ENCODE data around the gene COBL.

Gene COBL

DNA sequence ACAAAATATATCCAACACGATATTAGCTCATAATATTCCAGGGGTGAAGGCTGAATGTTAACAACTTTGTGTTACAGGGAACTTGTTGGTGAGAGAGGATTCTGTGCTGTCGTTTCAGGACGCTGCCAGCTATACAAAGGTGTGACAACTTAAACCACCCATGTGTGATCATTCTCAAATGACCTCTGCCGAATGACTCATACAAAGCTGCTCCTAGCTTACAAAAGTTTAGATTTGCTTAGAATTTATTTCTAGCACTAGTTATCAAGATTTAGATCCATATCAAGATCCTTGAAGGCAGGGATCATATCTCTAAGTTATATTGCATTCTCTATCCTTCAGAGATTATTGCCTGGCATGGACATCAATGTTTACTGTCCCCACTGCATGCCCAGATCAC lies 65.3 kb downstream of the COBL start:
- Histone ChIP-seq H3K27ac (ENCODE audit: insufficient read depth in 1 of 2, low read depth in 1 of 2, low read length in 2 of 2, poor library complexity in 1 of 2, severe bottlenecking in 2 of 2) (no peak overlapping the region), H3K4me3 (ENCODE audit: control insufficient read depth in 1 of 7, extremely low read depth in 1 of 7, insufficient read depth in 4 of 7, low read depth in 2 of 7, low read length in 6 of 7) (no peak overlapping the region), H3K36me3 (ENCODE audit: control insufficient read depth in 4 of 4, insufficient read depth in 4 of 4, low read length in 3 of 4) (no peaks in the 10 kb centered on the region), H3K4me1 (ENCODE audit: control extremely low read depth in 1 of 4, control insufficient read depth in 4 of 4, insufficient read depth in 4 of 4, low read length in 3 of 4) (no peaks in the 10 kb centered on the region), H3K27me3 (replicated peaks in 2 of 5; ENCODE audit: control insufficient read depth in 4 of 5, insufficient read depth in 5 of 5, low read length in 4 of 5) (peaks cover 0 to 5% (median 0%) of the 10 kb centered on the region in 5 experiments), H3K9me3 (ENCODE audit: control extremely low read depth in 1 of 5, control insufficient read depth in 4 of 5, insufficient read depth in 2 of 5, low read depth in 1 of 5, low read length in 4 of 5) (no peaks in the 10 kb centered on the region)
- CTCF ChIA-PET: interaction anchor here (1.8 kb wide), 1 partner anchor 9 kb away, joined by 4 read pairs; no protein-coding TSS in a partner anchor
- no peak for DNase-seq
- POLR2A ChIA-PET: no interaction called here
- no CpG with 5 or more reads among the region's 4 CpGs for WGBS (ENCODE audit: insufficient coverage)

DNA sequence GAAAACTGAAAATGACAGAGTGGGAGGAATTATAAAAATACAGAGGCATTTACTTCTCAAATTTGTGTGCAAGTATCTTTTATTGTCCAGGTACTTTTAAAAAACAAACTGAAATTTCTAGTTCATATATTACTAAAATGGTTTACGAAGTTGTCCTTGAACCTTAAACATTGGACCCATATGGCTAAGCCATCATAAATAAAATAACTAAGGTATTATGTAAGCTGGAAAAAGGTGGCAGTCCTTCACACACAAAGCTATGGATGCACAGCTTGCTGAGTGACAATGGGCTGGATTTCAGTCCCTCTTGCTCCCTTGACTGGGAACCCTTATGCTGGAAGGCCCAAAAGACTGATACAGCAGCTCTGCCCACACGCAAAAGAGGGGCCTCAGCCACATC lies 66.1 kb downstream of the COBL start:
- CTCF ChIA-PET: interaction anchor here (1.8 kb wide), 1 partner anchor 8 kb away, joined by 4 read pairs; no protein-coding TSS in a partner anchor

DNA sequence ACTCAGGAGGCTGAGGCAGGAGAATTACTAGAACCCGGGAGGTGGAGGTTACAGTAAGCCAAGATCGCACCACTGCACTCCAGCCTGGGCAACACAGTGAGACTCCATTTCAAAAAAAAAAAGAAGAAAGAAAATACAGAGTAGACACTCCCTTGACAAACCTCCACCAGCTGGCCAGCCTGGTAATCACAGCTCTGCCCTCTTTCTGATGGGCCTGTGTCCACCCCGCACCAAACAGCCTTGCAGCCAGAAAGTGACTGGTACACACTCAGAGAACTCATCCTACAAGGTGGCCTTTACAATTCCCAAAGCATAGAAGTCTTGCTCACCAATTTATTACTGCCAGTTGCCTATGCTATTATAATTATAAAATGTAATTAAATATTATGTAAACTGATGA lies 66.6 kb downstream of the COBL start:
- peaks cover 0 to 2% (median 0%) of the 10 kb centered on the region in 5 experiments for H3K27me3 ChIP-seq (replicated peaks in 2 of 5; ENCODE audit: control insufficient read depth in 4 of 5, insufficient read depth in 5 of 5, low read length in 4 of 5)
- no peak overlapping the region for H3K27ac ChIP-seq (ENCODE audit: insufficient read depth in 1 of 2, low read depth in 1 of 2, low read length in 2 of 2, poor library complexity in 1 of 2, severe bottlenecking in 2 of 2)
- no peaks in the 10 kb centered on the region for H3K4me1 ChIP-seq (ENCODE audit: control extremely low read depth in 1 of 4, control insufficient read depth in 4 of 4, insufficient read depth in 4 of 4, low read length in 3 of 4)
- 100% methylated on average over 2 of the region's 3 CpGs for WGBS (ENCODE audit: insufficient coverage)
- CTCF ChIA-PET: interaction anchor here (1.8 kb wide), 1 partner anchor 7 kb away, joined by 4 read pairs; no protein-coding TSS in a partner anchor
- no peaks in the 10 kb centered on the region for H3K36me3 ChIP-seq (ENCODE audit: control insufficient read depth in 4 of 4, insufficient read depth in 4 of 4, low read length in 3 of 4)
- H3K9me3 ChIP-seq (ENCODE audit: control extremely low read depth in 1 of 5, control insufficient read depth in 4 of 5, insufficient read depth in 2 of 5, low read depth in 1 of 5, low read length in 4 of 5): no peaks in the 10 kb centered on the region
- H3K4me3 ChIP-seq (ENCODE audit: control insufficient read depth in 1 of 7, extremely low read depth in 1 of 7, insufficient read depth in 4 of 7, low read depth in 2 of 7, low read length in 6 of 7): no peak overlapping the region
- no peak for DNase-seq
- POLR2A ChIA-PET: interaction anchor here (0.6 kb wide), 1 partner anchor 1526 kb away, joined by 3 read pairs; no protein-coding TSS in a partner anchor

More for the DNA sequence above, 66.1 kb downstream of the COBL start:
- Histone ChIP-seq H3K9me3 (ENCODE audit: control extremely low read depth in 1 of 5, control insufficient read depth in 4 of 5, insufficient read depth in 2 of 5, low read depth in 1 of 5, low read length in 4 of 5) (no peaks in the 10 kb centered on the region), H3K27ac (ENCODE audit: insufficient read depth in 1 of 2, low read depth in 1 of 2, low read length in 2 of 2, poor library complexity in 1 of 2, severe bottlenecking in 2 of 2) (no peak overlapping the region), H3K36me3 (ENCODE audit: control insufficient read depth in 4 of 4, insufficient read depth in 4 of 4, low read length in 3 of 4) (no peaks in the 10 kb centered on the region), H3K27me3 (replicated peaks in 2 of 5; ENCODE audit: control insufficient read depth in 4 of 5, insufficient read depth in 5 of 5, low read length in 4 of 5) (peaks cover 0 to 4% (median 0%) of the 10 kb centered on the region in 5 experiments), H3K4me3 (ENCODE audit: control insufficient read depth in 1 of 7, extremely low read depth in 1 of 7, insufficient read depth in 4 of 7, low read depth in 2 of 7, low read length in 6 of 7) (no peak overlapping the region), H3K4me1 (ENCODE audit: control extremely low read depth in 1 of 4, control insufficient read depth in 4 of 4, insufficient read depth in 4 of 4, low read length in 3 of 4) (no peaks in the 10 kb centered on the region)
- DNase-seq: no peak
- WGBS (ENCODE audit: insufficient coverage): no CpG with 5 or more reads among the region's 2 CpGs
- POLR2A ChIA-PET: no interaction called here

DNA sequence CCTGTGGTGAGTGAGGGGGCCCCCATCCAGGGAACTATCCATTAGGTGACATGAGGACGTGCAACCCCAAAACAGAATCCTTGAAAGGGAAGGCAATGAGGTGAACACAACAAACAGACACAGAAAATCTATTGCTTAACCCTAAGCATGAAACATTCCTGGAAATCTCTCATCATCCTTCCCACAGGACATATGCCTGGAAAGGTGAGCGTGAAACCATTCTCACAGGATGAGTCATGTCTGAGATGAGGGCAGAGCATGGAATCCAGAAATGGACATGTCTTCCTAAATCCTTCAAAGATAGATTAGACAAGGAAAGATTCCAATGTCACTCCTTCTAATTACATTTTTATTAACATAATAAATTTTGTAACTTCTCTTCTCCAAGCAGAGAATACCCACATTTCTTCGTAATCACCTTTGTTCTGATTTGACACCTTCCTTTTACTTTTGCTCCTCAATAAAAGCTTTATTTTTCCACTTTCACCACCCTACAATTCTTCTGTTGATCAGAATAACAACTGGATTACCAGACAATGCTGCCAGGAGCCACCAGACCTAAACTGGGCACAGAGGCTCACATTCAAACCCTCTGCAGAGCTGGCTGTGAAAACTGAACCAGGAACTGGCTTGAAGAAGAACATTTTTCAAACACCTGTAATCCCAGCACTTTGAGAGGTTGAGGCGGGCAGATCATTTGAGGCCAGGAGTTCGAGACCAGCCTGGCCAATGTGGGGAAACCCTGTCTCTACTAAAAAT lies 67.2 kb downstream of the COBL start:
- ChIA-PET CTCF (no interaction called here), POLR2A (interaction anchor here (0.6 kb wide), 1 partner anchor 1525 kb away, joined by 3 read pairs; no protein-coding TSS in a partner anchor)
- no peak for DNase-seq
- H3K9me3 ChIP-seq (ENCODE audit: control extremely low read depth in 1 of 5, control insufficient read depth in 4 of 5, insufficient read depth in 2 of 5, low read depth in 1 of 5, low read length in 4 of 5): no peaks in the 10 kb centered on the region
- 97% methylated on average over 4 of the region's 5 CpGs for WGBS (ENCODE audit: insufficient coverage)
- peaks cover 0 to 2% (median 0%) of the 10 kb centered on the region in 5 experiments for H3K27me3 ChIP-seq (replicated peaks in 2 of 5; ENCODE audit: control insufficient read depth in 4 of 5, insufficient read depth in 5 of 5, low read length in 4 of 5)
- no peaks in the 10 kb centered on the region for H3K4me1 ChIP-seq (ENCODE audit: control extremely low read depth in 1 of 4, control insufficient read depth in 4 of 4, insufficient read depth in 4 of 4, low read length in 3 of 4)
- H3K36me3 ChIP-seq (ENCODE audit: control insufficient read depth in 4 of 4, insufficient read depth in 4 of 4, low read length in 3 of 4): no peaks in the 10 kb centered on the region
- no peak overlapping the region for H3K27ac ChIP-seq (ENCODE audit: insufficient read depth in 1 of 2, low read depth in 1 of 2, low read length in 2 of 2, poor library complexity in 1 of 2, severe bottlenecking in 2 of 2)
- H3K4me3 ChIP-seq (ENCODE audit: control insufficient read depth in 1 of 7, extremely low read depth in 1 of 7, insufficient read depth in 4 of 7, low read depth in 2 of 7, low read length in 6 of 7): no peak overlapping the region

DNA sequence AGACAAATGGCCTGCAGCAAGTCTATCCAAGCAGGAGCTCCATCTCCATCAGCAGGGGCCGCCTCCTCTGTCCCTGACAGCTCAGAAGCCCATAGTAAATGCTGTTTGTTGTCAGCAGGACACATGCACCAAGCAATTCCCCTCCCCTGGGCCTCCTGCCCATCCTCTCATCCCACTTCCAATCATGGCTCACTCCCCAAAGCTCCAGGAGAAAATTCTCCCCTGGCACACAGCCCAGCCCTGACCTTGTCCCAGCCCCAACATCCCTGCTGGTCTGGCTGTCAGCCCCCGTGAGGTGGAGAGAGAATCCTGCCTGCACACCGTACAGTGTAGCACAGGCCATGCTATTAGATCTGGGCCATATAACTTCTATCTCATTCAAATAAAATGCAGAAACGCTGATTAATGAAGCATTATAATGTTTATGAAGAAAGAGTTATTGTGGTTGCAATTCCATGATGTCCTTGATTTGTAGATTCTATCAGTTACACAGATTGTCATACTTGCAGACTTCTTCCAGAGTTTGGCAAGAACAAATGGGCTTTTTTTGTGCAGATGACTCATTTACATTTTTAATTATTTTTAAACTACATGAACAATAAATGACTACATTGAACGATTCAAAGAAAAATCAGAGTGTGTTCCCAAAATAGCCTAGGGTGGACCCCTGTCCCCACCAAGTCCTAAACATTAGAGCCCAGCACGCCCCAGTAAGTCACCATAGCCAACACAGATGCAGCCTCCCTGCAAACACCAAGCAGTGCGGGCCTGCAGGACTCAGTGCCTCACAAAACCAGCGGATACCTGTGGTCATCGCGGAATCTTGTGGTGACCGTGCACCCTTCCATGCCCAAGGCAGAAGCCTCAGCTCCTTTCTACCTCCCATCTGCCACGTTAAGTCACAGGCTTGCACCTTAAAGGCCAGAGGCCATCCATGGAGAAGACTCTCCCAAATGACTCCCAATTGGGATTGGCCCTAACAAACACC lies 70.1 kb downstream of the COBL start:
- Histone ChIP-seq H3K27me3 (replicated peaks in 2 of 5; ENCODE audit: control insufficient read depth in 4 of 5, insufficient read depth in 5 of 5, low read length in 4 of 5) (peaks cover 0 to 2% (median 0%) of the 10 kb centered on the region in 5 experiments), H3K27ac (ENCODE audit: insufficient read depth in 1 of 2, low read depth in 1 of 2, low read length in 2 of 2, poor library complexity in 1 of 2, severe bottlenecking in 2 of 2) (no peak overlapping the region), H3K36me3 (ENCODE audit: control insufficient read depth in 4 of 4, insufficient read depth in 4 of 4, low read length in 3 of 4) (no peaks in the 10 kb centered on the region), H3K4me3 (ENCODE audit: control insufficient read depth in 1 of 7, extremely low read depth in 1 of 7, insufficient read depth in 4 of 7, low read depth in 2 of 7, low read length in 6 of 7) (no peak overlapping the region), H3K4me1 (ENCODE audit: control extremely low read depth in 1 of 4, control insufficient read depth in 4 of 4, insufficient read depth in 4 of 4, low read length in 3 of 4) (no peaks in the 10 kb centered on the region), H3K9me3 (ENCODE audit: control extremely low read depth in 1 of 5, control insufficient read depth in 4 of 5, insufficient read depth in 2 of 5, low read depth in 1 of 5, low read length in 4 of 5) (no peaks in the 10 kb centered on the region)
- WGBS (ENCODE audit: insufficient coverage): 96% methylated on average over 6 of the region's 12 CpGs
- ChIA-PET POLR2A (no interaction called here), CTCF (no interaction called here)
- no peak for DNase-seq

DNA sequence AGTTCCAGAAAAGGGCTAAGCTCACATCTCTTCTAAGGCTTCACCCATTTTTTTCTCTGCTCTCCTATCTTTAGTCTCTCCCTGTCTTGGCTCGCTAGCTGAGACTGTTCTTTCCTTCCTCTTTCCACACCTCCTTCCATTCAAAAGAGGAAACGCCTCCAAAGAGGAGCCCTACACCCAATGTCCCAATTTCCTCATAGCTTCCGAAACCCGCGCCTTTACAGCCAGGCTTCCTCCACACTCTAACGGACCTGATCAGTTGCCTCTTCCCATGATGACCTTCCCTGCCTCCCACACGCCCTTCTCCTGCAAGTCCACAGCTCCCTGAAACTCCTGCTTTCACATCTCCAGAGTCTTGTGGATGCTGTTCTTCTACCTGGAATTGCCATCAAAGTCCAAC lies 71.7 kb downstream of the COBL start:
- Histone ChIP-seq H3K36me3 (ENCODE audit: control insufficient read depth in 4 of 4, insufficient read depth in 4 of 4, low read length in 3 of 4) (no peaks in the 10 kb centered on the region), H3K9me3 (ENCODE audit: control extremely low read depth in 1 of 5, control insufficient read depth in 4 of 5, insufficient read depth in 2 of 5, low read depth in 1 of 5, low read length in 4 of 5) (no peaks in the 10 kb centered on the region), H3K27ac (ENCODE audit: insufficient read depth in 1 of 2, low read depth in 1 of 2, low read length in 2 of 2, poor library complexity in 1 of 2, severe bottlenecking in 2 of 2) (no peak overlapping the region), H3K4me3 (ENCODE audit: control insufficient read depth in 1 of 7, extremely low read depth in 1 of 7, insufficient read depth in 4 of 7, low read depth in 2 of 7, low read length in 6 of 7) (no peak overlapping the region), H3K27me3 (replicated peaks in 2 of 5; ENCODE audit: control insufficient read depth in 4 of 5, insufficient read depth in 5 of 5, low read length in 4 of 5) (no peaks in the 10 kb centered on the region), H3K4me1 (ENCODE audit: control extremely low read depth in 1 of 4, control insufficient read depth in 4 of 4, insufficient read depth in 4 of 4, low read length in 3 of 4) (no peaks in the 10 kb centered on the region)
- ChIA-PET POLR2A (no interaction called here), CTCF (no interaction called here)
- 76% methylated on average over 6 of the region's 7 CpGs for WGBS (ENCODE audit: insufficient coverage)
- no peak for DNase-seq

All from common myeloid progenitor, CD34-positive (primary cell).